RWPE2 (cell line): ENCODE measurements around the gene P2RY1.

ENCODE experiments used
- ATAC-seq: fragments of 200-7000 bp; cut with Tn5 transposase; 3 replicates; pipeline ENCODE4 v1.9.1; 2021; ENCODE audit warnings: low read depth
- DNase-seq: peaks from one replicate; pipeline ENCODE4 v3.0.0-alpha.2; 2020; ENCODE audit warnings: low spot score
- H3K27ac ChIP-seq: fragments of 450-650 bp; 2 replicates; pipeline ENCODE4 v1.5.1; 2017; ENCODE audit warnings: mild to moderate bottlenecking; ENCODE audit not compliant: poor library complexity, severe bottlenecking
- H3K27me3 ChIP-seq: fragments of 250-450 bp; sonication (Bioruptor Pico); 2 replicates; pipeline ENCODE4 v1.5.1; 2021; ENCODE audit warnings: mild to moderate bottlenecking, moderate library complexity; ENCODE audit not compliant: insufficient read depth, poor library complexity, severe bottlenecking
- H3K36me3 ChIP-seq: fragments of 250-450 bp; sonication (Bioruptor Pico); 2 replicates; pipeline ENCODE4 v1.5.1; 2020; ENCODE audit warnings: low read depth, mild to moderate bottlenecking, moderate library complexity
- H3K4me1 ChIP-seq: fragments of 250-450 bp; sonication (Bioruptor Pico); 2 replicates; pipeline ENCODE4 v1.5.1; 2021; ENCODE audit warnings: mild to moderate bottlenecking, moderate library complexity; ENCODE audit not compliant: insufficient read depth, poor library complexity, severe bottlenecking
- H3K4me3 ChIP-seq: fragments of 250-450 bp; sonication (Bioruptor Pico); 2 replicates; pipeline ENCODE4 v1.5.1; 2021; ENCODE audit warnings: mild to moderate bottlenecking, moderate library complexity; ENCODE audit not compliant: severe bottlenecking
- H3K9me3 ChIP-seq: fragments of 250-450 bp; sonication (Bioruptor Pico); 2 replicates; pipeline ENCODE4 v1.5.1; 2021; ENCODE audit warnings: mild to moderate bottlenecking, moderate library complexity; ENCODE audit not compliant: severe bottlenecking
- TF ChIP-seq, protein P1 (sequence below): fragments of 450-650 bp; IDR thresholded peaks from one replicate; pipeline ENCODE4 v1.5.1; 2017; ENCODE audit warnings: mild to moderate bottlenecking, moderate library complexity; ENCODE audit not compliant: poor library complexity, severe bottlenecking

The P2RY1 gene

DNA sequence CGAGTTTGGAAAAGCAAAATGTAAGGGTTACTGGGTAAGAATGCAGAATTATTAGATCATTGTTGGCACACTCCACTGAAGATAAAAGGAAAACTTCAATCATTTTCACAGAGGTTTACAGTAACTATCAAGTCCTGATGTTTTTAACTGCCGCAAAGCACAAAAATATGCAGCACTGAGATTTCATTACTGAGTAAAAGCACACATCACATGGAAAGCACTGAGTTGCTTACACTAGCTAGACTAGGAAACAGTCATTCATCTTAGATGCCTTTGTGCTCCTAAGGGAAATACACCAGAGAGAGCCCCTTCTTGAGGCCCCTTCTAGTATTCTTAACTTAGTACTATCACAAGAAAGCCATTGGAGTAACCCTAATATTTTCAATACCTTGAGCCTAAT, 11.8 kb upstream of the P2RY1 start:
- H3K4me3 ChIP-seq, result no peak overlapping the region
- TF ChIP-seq, protein P1, sequence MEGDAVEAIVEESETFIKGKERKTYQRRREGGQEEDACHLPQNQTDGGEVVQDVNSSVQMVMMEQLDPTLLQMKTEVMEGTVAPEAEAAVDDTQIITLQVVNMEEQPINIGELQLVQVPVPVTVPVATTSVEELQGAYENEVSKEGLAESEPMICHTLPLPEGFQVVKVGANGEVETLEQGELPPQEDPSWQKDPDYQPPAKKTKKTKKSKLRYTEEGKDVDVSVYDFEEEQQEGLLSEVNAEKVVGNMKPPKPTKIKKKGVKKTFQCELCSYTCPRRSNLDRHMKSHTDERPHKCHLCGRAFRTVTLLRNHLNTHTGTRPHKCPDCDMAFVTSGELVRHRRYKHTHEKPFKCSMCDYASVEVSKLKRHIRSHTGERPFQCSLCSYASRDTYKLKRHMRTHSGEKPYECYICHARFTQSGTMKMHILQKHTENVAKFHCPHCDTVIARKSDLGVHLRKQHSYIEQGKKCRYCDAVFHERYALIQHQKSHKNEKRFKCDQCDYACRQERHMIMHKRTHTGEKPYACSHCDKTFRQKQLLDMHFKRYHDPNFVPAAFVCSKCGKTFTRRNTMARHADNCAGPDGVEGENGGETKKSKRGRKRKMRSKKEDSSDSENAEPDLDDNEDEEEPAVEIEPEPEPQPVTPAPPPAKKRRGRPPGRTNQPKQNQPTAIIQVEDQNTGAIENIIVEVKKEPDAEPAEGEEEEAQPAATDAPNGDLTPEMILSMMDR, result no peak
- no peak for ATAC-seq

DNA sequence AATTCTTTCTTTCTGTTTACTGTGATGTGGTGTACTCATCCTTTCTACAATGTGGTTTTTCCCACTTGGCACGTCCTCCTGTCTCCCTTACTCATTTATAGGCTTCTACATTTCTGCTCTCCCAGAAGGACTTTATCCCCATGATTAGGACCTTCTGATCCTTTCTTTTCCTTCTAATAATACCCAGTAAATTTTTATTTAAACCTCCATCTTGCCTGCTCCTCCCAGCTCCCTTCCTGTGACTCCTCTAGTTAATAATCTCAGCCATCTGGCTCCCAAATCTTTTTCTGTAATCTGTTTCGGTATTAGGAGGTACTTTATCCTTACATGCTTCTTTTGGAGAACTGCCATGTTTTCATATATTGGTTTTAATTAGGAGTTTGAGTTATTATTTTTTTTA, 11.2 kb upstream of the P2RY1 start:
- Histone ChIP-seq H3K4me3 (no peak overlapping the region), H3K9me3 (no peaks in the 10 kb centered on the region), H3K27ac (no peak overlapping the region), H3K4me1 (no peaks in the 10 kb centered on the region), H3K36me3 (no peaks in the 10 kb centered on the region), H3K27me3 (no peaks in the 10 kb centered on the region)
- DNase-seq (no peak), ATAC-seq (no peak)
- TF ChIP-seq, protein P1, result no peak

More for the DNA sequence above, 11.8 kb upstream of the P2RY1 start:
- no peak for DNase-seq
- H3K9me3 ChIP-seq, result no peaks in the 10 kb centered on the region
- H3K27ac ChIP-seq, result no peak overlapping the region
- H3K36me3 ChIP-seq, result no peaks in the 10 kb centered on the region
- no peaks in the 10 kb centered on the region for H3K4me1 ChIP-seq
- H3K27me3 ChIP-seq, result no peaks in the 10 kb centered on the region

DNA sequence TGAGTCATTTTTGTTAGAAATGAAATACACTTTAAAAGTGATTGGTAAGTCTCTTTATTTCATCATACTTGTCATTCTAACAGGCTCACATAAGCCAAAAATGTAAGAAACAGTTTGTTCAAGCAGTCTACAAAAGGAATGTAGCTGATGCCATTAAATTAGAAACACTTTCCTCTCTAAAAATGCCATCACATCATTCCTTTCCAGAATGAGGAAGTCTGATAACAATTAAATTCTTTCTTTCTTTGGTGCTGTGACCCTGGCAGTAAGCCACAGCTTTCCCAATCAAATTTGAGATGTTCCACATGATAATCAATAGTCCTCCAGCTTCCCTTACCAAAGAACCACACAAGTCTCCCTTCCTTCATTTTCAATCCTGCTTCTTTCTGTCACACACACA, 9.4 kb upstream of the P2RY1 start:
- Histone ChIP-seq H3K27me3 (no peaks in the 10 kb centered on the region), H3K4me1 (no peaks in the 10 kb centered on the region), H3K27ac (no peak overlapping the region), H3K4me3 (no peak overlapping the region), H3K9me3 (no peaks in the 10 kb centered on the region), H3K36me3 (no peaks in the 10 kb centered on the region)
- no peak for ATAC-seq
- no peak for DNase-seq
- TF ChIP-seq, protein P1, result no peak

DNA sequence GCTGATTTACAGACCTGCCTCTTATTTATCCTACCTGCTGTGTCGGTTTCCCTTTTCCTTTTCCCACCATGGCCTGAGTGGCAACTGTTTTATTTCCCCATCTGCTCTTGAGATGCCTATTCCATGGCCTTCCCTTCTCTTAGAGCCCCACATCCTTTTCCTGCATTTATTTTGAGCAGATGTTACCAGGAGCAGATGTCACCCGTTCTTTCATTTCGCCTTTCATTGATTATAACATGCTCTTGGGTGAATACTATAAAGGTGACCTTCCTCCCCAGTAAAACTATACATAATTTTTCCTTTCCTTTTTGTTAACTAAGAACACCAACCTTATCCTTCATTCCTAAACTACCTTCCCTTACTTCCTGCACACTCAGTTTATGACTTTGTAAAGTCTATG, 8.5 kb upstream of the P2RY1 start:
- Histone ChIP-seq H3K9me3 (no peaks in the 10 kb centered on the region), H3K27ac (no peak overlapping the region), H3K4me1 (no peaks in the 10 kb centered on the region), H3K36me3 (no peaks in the 10 kb centered on the region), H3K27me3 (no peaks in the 10 kb centered on the region), H3K4me3 (no peak overlapping the region)
- ATAC-seq (no peak), DNase-seq (no peak)
- TF ChIP-seq, protein P1, result no peak

DNA sequence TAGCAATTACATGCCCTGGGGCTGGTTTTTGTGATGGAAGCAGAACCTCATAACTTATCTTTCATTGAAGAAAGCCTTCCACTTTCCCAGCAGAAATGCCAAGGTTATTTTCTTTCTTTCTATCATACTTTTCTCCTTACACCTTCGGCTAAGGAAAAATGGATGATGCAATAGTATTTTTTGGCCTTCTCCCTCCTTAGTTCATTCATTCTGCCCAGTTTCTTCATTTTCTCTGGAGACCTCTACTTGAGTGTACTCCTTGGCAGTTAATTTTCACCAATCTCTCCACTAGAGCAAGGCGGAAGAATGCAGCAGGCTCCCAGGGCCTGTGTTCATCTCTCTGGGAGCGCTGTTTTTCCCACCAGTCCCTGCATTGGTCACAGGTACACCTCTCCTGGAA, 7.6 kb upstream of the P2RY1 start:
- DNase-seq, result no peak
- TF ChIP-seq, protein P1, result no peak
- Histone ChIP-seq H3K4me3 (no peak overlapping the region), H3K9me3 (no peaks in the 10 kb centered on the region), H3K27me3 (no peaks in the 10 kb centered on the region), H3K4me1 (no peaks in the 10 kb centered on the region), H3K36me3 (no peaks in the 10 kb centered on the region), H3K27ac (no peak overlapping the region)
- ATAC-seq, result no peak
